HG03159 (cell line): ENCODE results near the gene ATAD2B.
A peak's percentile ranks its signal among the peaks of the same experiment; 100 is the strongest.
"Not testable (repeated sequence)": the region's sequence is repeated elsewhere in the genome, so short reads cannot be mapped to it uniquely, and the experiment has no call there.

Experiments
- ATAC-seq: cut with Tn5 transposase; IDR thresholded peaks from one replicate; pipeline ENCODE4 v1.9.1; 2021; ENCODE audit warnings: mild to moderate bottlenecking, moderate library complexity; ENCODE audit not compliant: unreplicated experiment

The ATAD2B gene

DNA sequence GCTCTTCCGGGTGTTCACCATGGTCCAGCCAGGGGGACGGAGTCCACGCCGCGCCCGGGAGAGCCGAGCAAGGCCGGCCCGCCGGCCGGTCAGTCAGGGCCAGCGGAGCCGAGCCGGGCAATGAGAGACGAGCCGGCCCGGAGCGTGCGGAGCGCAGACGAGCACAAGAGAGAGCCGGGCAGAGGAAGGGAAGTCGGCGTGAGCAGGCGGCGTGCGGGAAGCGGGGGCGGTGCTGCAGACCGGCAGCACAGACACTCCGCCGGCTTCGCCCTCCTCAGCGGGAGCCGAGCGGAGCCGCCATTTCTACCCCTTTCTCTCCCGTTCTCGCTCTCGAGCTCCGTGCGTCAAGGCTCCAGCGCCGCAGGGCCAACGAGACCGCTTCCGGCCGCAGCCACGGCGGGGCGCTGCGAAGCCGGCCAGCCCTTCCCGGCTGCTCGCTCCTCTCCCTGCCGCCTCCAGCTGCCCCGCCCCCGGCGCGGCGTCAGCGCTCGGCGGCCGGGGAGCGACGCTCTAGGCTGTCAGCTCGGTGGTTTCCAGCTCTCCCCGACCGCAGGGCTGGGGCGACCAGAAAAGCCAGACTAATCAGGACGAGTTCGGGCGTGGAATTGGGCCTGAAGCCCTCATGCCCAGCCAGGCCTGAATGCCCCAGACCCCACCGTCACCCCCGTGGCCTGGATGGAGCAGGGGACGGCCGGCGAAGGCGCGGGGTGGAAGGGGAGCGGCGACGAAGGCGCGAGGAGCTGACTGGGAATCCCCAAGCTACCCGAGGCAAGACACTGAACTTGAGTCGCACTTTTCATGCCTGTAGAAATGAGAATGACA is at the start of gene ATAD2B:
TSS of gene ATAD2B (minus strand) at position 374 of the 822 bp plus-strand sequence. CDS start at position 21, 353 bp downstream.
- ATAC-seq = peak; percentile 76

DNA sequence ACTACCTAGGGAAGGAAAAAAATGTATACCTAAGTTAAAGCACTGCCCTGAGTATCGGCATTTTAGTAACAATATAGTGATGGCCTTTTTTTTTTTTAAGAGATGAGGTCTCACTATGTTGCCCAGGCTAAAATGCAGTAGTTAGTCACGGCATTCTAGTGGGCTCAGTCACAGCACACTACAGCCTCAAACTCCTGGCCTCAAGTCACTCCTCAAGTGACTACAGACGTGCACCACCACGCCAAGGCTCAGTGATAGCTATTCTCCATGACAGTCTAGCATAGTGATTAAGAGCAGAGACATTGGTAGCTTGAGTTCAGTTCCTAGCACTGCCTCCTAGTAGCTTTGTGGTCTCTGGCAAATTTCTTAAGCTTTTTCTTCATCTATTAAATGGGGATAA is 40.9 kb upstream of the ATAD2B start:
- ATAC-seq = no peak

DNA sequence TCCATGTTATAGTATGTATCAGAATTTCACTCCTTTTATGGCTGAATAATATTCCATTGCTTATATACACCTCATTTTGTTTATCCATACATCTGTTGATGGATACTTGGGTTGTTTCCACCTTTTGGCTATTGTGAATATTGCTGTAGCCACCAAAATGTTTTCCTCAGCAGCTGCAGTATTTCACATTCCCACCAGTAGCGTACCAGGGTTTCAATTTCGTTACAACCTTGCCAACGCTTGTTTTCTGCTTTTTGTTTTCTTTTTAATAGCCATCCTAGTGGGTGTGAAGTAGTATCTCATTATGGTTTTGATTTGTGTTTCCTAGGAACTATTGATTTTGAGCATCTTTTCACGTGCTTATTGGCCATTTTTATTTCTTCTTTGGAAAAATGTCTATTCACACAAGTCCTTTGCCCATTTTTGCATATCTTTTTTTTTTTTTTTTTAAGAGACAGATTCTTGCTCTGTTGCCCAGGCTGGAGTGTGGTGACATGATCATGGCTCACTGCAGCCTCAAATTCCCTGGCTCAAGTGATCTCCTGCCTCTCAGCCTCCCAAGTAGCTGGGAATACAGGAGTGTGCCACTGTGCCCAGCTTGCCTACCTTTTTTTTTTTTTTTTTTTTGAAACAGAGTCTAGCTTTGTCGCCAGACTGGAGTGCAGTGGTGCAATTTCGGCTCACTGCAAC is 27.5 kb upstream of the ATAD2B start:
- ATAC-seq = no peak

DNA sequence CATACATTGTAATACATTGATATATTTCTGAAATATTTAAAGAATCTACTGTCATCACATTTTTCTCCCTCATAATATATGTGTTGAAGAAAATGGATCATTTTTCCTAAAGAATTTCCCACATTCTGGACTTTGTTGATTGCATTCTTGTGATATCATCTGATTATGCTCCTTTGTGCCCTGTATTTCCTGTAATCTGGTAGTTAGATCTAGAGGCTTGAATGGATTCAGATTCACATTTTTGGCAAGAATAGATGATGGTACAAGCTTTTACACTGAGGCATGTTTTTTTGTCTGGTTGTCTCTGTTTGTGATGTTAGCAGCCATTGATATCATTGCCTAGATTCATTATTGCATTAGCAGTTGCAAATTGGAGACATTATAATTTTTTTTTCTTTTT is 26.7 kb upstream of the ATAD2B start:
- no peak for ATAC-seq

DNA sequence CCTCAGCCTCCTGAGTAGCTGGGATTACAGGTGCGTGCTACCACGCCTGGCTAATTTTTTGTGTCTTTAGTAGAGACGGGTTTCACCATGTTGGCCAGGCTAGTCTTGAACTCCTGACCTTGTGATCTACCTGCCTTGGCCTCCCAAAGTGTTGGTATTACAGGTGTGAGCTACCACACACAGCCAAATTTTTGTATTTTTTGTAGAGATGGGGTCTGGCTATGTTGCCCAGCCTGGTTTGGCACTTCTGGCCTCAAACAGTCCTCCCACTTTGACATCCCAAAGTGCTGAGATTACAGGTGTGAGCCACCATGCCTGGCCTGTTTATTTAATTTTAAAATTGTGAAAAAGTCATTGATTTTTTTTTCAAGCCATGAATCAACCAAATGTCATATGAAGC is 25.6 kb upstream of the ATAD2B start:
- not testable (repeated sequence) for ATAC-seq

DNA sequence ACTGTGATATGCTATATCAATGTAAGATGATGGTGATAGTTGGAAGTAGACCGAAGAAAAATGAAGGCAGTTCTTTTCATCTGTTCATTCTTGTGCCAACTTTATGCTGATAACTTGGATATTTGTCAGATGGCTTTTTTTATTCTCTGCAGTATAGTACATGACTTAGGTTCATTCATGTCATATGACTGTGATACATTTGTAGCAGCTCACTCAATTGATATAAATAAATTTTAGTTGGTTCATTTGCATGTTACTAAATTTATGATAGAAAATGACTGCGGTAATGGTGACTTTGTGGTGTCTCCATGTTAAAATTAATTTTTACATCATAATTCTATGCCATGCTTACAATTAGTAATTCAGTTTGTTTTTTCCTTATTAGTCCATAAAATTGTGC is 20.4 kb upstream of the ATAD2B start:
- ATAC-seq = no peak

DNA sequence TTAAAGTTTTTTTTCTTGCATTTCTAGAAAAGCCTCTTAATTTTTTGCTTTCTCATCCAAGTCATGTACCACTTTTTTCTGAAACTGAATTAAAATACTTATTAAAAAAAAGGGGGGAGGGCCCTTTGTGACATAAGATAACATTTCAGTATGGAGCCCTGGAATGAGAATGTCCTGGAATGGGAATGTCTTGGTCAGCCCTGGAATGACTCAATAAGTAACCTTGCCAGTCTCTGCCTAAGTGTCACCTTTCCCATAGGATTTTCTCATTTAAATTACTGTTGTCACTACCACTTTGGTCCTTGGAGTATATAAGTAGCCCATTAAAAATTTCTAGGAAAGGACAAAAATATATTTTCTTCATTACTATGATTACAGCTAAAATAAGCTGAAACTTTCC is 18.1 kb upstream of the ATAD2B start:
- no peak for ATAC-seq

DNA sequence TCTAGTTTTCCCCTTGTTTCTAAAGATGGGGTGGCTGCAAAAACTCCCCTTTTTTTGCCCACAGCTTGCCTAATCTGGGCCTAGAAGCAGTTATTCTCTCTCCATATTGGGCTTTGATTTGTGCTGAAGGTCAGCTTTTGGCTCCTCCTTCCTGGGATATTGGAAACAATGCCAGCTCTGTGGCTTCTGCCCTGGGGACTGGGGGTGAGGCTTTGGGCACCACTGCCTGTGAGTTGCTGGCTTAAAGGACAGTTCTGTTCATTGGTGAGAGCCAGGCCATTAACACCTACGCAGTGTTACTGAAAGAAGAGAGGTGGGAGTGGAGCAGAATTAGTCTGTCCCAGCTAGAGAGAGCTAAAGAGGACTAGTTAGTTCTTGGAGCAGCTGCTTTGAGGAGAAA is 17.6 kb upstream of the ATAD2B start:
- no peak for ATAC-seq

DNA sequence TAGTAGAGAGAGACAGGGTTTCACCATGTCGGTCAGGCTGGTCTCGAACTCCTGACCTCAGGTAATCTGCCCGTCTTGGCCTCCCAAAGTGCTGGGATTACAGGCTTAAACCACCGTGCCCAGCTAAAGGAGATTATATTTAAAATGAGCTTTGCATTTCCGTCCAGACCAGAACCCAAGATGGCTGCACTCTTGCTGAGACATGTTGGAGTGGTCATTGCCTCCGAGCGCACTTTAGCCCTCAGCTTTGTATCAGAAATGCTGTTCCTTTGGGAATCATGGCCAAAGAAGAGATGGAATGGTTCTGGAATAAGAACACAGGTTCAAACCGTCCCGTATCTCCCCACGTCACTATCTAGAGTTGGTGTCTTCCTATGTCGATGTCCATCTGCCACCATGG is 16.7 kb upstream of the ATAD2B start:
- ATAC-seq = no peak

DNA sequence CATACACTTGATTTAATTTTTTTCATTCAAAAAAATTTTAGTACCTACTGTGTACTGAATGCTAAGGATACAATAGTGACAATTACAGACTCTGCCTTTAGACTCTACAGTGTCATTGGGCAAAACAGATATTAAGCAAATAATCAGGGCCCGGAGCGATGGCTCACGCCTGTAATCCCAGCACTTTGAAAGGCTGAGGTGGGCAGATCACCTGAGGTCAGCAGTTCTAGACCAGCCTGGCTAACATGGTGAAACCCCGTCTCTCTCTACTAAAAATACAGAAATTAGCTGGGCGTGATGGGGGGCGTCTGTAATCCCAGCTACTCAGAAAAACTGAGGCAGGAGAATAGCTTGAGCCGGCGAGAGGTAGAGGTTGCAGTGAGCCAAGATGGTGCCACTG is 14.7 kb upstream of the ATAD2B start:
- ATAC-seq = no peak

DNA sequence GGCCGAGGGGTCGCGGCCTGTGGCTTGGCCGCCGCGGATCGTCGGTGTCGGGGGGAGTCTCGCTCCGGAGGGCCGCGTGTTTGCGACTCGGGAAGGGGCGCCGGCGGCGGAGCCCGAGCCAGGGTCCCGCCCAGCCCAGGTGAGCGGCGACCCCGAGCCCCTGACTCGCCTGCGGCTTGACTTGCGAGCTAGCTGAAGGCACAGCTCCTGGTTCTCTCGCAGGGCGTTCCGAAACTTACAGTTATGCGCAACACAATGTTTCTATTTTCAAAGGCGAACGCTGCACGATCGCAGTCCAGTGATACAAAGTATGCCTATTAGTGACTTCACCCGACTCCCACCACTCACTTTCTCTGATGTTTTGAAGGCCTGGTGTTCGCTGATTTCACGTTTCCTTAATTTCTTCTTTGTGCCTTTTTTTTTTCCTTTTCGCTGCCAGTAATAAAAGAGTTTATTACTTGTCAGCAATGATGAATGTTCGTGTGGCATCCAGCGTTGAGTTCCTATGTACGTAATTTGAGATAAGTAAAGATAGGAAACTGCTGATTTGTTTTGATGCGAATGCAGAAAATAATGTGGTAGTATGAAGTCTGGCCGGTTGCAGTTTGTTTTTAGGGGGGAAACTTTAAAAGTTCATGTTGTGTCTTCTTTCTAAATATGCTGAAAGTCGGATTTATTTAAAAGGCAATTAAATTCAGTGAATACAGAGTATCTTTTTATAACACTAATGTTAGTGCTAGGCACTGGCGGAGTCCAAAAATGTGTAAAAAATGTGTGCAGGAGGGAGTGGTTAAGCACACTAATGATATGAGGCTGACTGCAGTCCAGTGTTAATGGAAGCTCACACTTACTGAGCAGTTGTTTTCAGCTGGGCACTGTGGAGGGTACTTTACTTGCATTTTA is 14.0 kb upstream of the ATAD2B start:
- ATAC-seq = peak; percentile 59

DNA sequence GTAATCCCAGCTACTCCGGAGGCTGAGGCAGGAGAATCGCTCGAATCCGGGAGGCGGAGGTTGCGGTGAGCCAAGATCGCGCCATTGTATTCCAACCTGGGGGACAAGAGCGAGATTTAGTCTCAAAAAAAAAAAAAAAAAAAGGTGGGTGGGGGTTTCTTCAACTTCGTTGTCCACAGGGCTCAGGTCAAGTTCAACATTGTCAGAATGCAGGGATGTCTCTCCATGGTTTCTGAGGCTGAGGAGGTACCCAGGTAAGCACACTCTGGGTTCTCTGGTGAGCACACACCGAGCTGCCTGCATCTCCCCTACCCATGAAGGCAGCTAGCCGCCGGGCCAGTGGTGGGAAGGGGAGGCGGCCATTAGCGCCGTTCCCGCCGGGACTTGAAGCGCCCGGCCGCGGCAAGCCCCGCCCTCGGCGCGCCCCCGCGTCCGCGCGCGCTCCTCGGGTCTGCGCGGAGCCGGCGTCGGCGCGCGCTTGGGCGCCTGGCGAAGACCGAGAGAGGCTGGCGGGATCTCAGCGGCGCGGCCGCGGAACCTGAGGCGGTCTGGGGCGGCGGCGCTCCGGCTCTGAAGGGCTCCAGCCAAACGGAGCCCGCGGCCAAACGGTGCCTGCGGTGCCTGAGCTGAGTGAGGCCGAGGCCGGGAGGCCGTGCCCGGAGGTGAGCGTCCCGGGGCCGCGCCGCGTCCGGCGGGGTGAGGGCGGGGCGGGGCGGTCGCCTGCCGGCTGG is 13.2 kb upstream of the ATAD2B start, which contains the start of gene UBXN2A:
TSS of gene UBXN2A (plus strand) at position 477 of the 731 bp plus-strand sequence. CDS start 17,852 bp downstream, outside the sequence.
- ATAC-seq = peak; percentile 71

DNA sequence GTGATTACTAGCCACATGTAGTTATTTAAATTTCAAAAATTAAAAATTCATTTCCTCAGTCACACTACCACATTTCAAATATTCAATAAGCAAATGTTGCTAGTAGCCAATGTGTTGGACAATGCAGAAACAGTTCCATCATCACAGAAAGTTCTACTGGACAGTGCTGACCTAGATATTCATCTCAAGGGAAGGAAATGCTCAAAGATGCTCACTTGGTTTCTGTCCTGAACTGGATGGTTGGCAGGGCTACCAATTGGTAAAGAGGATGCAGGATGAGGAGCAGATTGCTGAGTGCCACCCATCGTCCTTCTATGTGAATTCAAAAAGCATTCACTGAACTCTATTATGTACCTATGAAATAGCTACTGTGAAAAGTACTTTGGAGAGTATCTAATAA is 7.3 kb upstream of the ATAD2B start:
- no peak for ATAC-seq

DNA sequence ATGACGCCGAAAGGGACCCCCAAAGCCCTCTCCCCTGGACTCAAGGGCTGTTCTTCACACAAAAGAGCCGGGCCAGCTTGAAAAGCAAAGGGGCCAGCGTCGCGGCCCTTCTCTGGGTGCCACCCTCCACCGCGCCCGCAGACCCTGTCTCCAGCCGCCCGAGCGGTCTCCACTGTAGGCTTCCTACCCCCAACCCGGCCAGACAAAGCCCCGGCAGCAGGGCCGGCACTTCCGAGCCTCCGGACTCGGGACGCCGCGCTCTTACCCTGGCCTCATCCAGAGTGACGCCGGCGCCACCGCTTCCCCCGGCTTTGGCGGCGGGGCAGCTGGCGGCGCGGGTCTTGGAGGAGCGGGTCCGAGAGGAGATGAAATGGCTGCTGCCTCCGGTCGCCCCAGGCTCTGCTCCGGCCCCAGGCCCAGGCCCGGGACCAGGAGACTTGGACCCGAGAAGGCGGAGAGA is 603 bp downstream of the ATAD2B start:
- ATAC-seq = peak; percentile 29

DNA sequence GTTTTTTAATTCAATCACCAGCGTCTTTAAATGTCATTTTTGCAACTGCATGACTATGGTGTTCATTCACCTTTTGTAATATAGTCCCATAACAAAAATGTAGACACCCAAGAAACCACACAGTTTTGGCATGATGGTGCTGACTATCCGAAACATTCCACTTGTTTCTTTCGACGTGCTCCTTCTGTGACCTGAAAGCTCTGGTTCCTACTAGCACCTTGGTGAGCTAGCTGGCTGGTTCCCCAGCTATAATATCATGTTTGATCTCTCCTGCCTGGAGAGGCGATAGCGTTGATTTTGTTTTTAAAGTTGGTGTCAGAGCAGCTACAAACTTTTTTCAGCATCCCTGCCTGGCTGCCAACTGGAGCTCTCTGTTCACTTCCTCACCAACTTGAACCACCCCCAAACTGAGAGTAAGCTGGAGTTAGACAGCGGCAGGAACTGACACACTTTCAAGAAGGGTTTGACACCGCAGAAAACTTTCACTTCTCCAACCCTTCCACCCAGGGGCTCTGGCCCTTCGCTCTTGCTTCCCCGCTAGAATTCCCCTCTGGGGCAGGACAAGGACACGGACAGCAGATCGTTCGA is 1.1 kb downstream of the ATAD2B start:
- ATAC-seq = peak; percentile 62

DNA sequence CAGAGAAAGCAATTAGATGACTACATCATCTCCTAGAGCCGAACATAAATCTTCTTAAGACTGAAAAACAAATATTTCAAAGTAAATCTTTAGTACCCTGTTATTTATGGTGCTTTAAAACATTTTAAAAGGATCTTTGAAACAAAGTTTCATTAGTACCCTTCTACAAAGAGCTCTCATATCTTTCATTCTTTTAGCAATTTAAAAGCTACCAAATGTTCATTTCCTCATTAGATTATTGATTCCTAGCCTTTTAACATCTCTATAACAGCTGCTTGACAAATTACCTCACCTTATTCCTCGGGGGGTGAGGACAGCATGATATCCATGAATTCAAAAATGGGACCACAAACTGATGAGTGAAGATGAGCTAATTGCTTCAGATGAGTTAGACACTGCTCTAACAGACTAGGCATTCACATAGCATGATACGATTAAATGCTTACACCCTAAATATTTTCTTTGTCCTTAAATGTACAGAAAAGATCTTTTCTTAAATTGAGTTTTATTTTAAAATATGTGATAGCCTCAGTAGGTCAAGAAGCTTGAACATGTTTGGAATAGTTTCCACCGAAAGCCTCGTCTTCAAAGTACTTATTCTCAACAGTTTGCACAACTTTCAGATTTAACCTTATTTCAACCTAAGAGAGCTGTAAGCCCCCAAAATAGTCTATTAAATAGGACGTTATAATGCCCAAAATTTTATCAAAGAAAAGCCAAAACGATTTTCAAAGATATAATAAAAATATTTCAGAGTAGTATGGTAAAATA is 2.1 kb downstream of the ATAD2B start:
- no peak for ATAC-seq

DNA sequence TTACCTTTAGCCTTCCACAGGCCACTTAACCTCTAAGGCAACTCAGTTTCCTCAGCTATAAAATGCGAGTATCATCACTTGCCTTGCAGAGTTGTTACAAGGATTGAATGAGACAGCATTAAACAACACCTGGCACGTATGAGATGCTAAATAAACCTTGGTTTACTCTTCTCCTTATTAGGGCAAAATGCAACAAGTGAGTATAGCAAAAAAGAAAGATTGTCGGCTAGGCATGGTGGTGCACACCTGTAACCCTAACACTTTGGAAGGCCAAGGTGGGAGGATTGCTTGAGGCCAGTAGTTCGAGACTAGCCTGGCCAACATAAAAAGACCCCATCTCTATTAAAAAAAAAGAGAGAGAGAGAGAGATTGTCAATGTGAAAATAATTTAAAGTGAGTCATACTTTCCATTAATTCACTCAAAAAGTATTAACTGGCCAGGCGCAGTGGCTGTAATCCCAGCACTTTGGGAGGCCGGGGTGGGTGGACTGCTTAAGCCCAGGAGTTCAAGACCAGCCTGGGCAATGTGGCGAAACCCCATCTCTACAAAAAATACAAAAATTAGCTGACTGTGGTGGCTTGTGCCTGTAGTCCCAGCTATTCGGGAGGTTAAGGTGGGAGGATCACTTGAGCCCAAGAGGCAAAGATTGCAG is 8.0 kb downstream of the ATAD2B start:
- ATAC-seq = no peak

DNA sequence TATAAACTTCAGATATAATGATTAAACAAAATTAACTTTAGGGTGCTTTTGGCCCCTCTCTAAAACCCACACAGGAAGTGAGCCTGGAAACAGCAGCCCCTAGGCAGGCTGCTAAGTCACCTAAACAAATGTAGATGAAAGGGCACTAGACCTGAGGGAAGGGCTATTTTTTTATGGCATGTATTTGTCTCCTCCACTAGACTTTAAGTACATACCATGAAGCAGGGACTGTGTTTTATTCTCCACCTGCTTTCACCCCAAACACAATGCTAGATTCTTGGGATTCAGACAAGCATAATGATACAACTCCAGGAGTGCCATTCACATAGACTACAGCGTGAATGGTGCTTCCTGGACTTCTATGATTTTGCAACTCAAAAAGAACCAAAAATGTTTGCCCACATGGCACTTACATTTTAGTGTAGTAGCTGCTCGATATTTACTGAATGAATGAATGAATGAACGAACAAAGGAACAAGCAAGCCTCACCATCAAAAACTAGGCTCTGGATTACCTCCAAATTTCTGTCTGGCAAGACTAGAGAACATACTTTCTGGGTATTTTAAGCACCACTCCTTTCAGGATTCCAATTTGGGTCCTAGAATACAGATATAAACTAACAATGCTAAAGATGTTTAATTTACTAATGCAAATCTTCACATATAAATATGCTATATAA is 10.1 kb downstream of the ATAD2B start:
- ATAC-seq = peak; percentile 48
